Measurements from ENCODE around the gene EPS8L2.

EPS8L2 gene

GRCh38 chr11:761526-762108 is 55.6 kb downstream of the EPS8L2 start:
- peaks cover 12 to 16% of the 10 kb centered on the region in 2 donors for H3K4me1 ChIP-seq (ENCODE audit: control insufficient read depth in 1 of 2, insufficient read depth in 2 of 2, low read length in 2 of 2)
- no peak overlapping the region for H3K9ac ChIP-seq (ENCODE audit: low read depth in 1 of 2, low read length in 2 of 2)
- no peak overlapping the region for H3K4me3 ChIP-seq (ENCODE audit: low read depth in 1 of 2, low read length in 2 of 2)
- H3K27me3 ChIP-seq (ENCODE audit: control insufficient read depth in 1 of 2, insufficient read depth in 2 of 2, low read length in 2 of 2), result no peaks in the 10 kb centered on the region
- peaks cover 23 to 83% of the 10 kb centered on the region in 2 donors for H3K36me3 ChIP-seq (ENCODE audit: control insufficient read depth in 1 of 2, insufficient read depth in 2 of 2, low read length in 2 of 2)
- no peak overlapping the region for H3K27ac ChIP-seq (ENCODE audit: low read depth, low read length)
- no peaks in the 10 kb centered on the region for H3K9me3 ChIP-seq (ENCODE audit: control insufficient read depth in 1 of 2, low read length in 2 of 2)

- Histone ChIP-seq H3K27me3 (ENCODE audit: control insufficient read depth in 1 of 2, insufficient read depth in 2 of 2, low read length in 2 of 2) (no peaks in the 10 kb centered on the region), H3K9me3 (ENCODE audit: control insufficient read depth in 1 of 2, low read length in 2 of 2) (no peaks in the 10 kb centered on the region), H3K9ac (ENCODE audit: low read depth in 1 of 2, low read length in 2 of 2) (peak overlapping the region; percentile 2 to 59), H3K4me3 (ENCODE audit: low read depth in 1 of 2, low read length in 2 of 2) (no peak overlapping the region), H3K36me3 (ENCODE audit: control insufficient read depth in 1 of 2, insufficient read depth in 2 of 2, low read length in 2 of 2) (peaks cover 17 to 79% of the 10 kb centered on the region in 2 donors), H3K4me1 (ENCODE audit: control insufficient read depth in 1 of 2, insufficient read depth in 2 of 2, low read length in 2 of 2) (peaks cover 12 to 16% of the 10 kb centered on the region in 2 donors), H3K27ac (ENCODE audit: low read depth, low read length) (peak overlapping the region; percentile 54)
Measured at GRCh38 chr11:762421-763072, 56.5 kb downstream of the EPS8L2 start.

- H3K27me3 ChIP-seq (ENCODE audit: control insufficient read depth in 1 of 2, insufficient read depth in 2 of 2, low read length in 2 of 2), result no peaks in the 10 kb centered on the region
- H3K9me3 ChIP-seq (ENCODE audit: control insufficient read depth in 1 of 2, low read length in 2 of 2), result no peaks in the 10 kb centered on the region
- no peak overlapping the region for H3K4me3 ChIP-seq (ENCODE audit: low read depth in 1 of 2, low read length in 2 of 2)
- peak overlapping the region; percentile 2 to 59 for H3K9ac ChIP-seq (ENCODE audit: low read depth in 1 of 2, low read length in 2 of 2)
- peaks cover 16 to 75% of the 10 kb centered on the region in 2 donors for H3K36me3 ChIP-seq (ENCODE audit: control insufficient read depth in 1 of 2, insufficient read depth in 2 of 2, low read length in 2 of 2)
- peaks cover 12 to 16% of the 10 kb centered on the region in 2 donors for H3K4me1 ChIP-seq (ENCODE audit: control insufficient read depth in 1 of 2, insufficient read depth in 2 of 2, low read length in 2 of 2)
- H3K27ac ChIP-seq (ENCODE audit: low read depth, low read length), result peak overlapping the region; percentile 54
Measured at GRCh38 chr11:763073-763463, 57.0 kb downstream of the EPS8L2 start.

GRCh38 chr11:763549-764321 is 57.7 kb downstream of the EPS8L2 start:
- Histone ChIP-seq H3K27me3 (ENCODE audit: control insufficient read depth in 1 of 2, insufficient read depth in 2 of 2, low read length in 2 of 2) (no peaks in the 10 kb centered on the region), H3K27ac (ENCODE audit: low read depth, low read length) (no peak overlapping the region), H3K4me3 (ENCODE audit: low read depth in 1 of 2, low read length in 2 of 2) (no peak overlapping the region), H3K9me3 (ENCODE audit: control insufficient read depth in 1 of 2, low read length in 2 of 2) (no peaks in the 10 kb centered on the region), H3K9ac (ENCODE audit: low read depth in 1 of 2, low read length in 2 of 2) (no peak overlapping the region), H3K36me3 (ENCODE audit: control insufficient read depth in 1 of 2, insufficient read depth in 2 of 2, low read length in 2 of 2) (peaks cover 16 to 70% of the 10 kb centered on the region in 2 donors), H3K4me1 (ENCODE audit: control insufficient read depth in 1 of 2, insufficient read depth in 2 of 2, low read length in 2 of 2) (peaks cover 12 to 16% of the 10 kb centered on the region in 2 donors)

GRCh38 chr11:764322-765024 is 58.4 kb downstream of the EPS8L2 start:
- Histone ChIP-seq H3K36me3 (ENCODE audit: control insufficient read depth in 1 of 2, insufficient read depth in 2 of 2, low read length in 2 of 2) (peaks cover 16 to 65% of the 10 kb centered on the region in 2 donors), H3K9me3 (ENCODE audit: control insufficient read depth in 1 of 2, low read length in 2 of 2) (no peaks in the 10 kb centered on the region), H3K27me3 (ENCODE audit: control insufficient read depth in 1 of 2, insufficient read depth in 2 of 2, low read length in 2 of 2) (no peaks in the 10 kb centered on the region), H3K4me3 (ENCODE audit: low read depth in 1 of 2, low read length in 2 of 2) (no peak overlapping the region), H3K9ac (ENCODE audit: low read depth in 1 of 2, low read length in 2 of 2) (no peak overlapping the region), H3K4me1 (ENCODE audit: control insufficient read depth in 1 of 2, insufficient read depth in 2 of 2, low read length in 2 of 2) (peaks cover 12 to 16% of the 10 kb centered on the region in 2 donors), H3K27ac (ENCODE audit: low read depth, low read length) (no peak overlapping the region)

GRCh38 chr11:765025-765801 is 59.2 kb downstream of the EPS8L2 start:
- Histone ChIP-seq H3K9ac (ENCODE audit: low read depth in 1 of 2, low read length in 2 of 2) (no peak overlapping the region), H3K27me3 (ENCODE audit: control insufficient read depth in 1 of 2, insufficient read depth in 2 of 2, low read length in 2 of 2) (no peaks in the 10 kb centered on the region), H3K36me3 (ENCODE audit: control insufficient read depth in 1 of 2, insufficient read depth in 2 of 2, low read length in 2 of 2) (peaks cover 12 to 63% of the 10 kb centered on the region in 2 donors), H3K4me3 (ENCODE audit: low read depth in 1 of 2, low read length in 2 of 2) (no peak overlapping the region), H3K4me1 (ENCODE audit: control insufficient read depth in 1 of 2, insufficient read depth in 2 of 2, low read length in 2 of 2) (peaks cover 12 to 16% of the 10 kb centered on the region in 2 donors), H3K27ac (ENCODE audit: low read depth, low read length) (no peak overlapping the region), H3K9me3 (ENCODE audit: control insufficient read depth in 1 of 2, low read length in 2 of 2) (no peaks in the 10 kb centered on the region)

- peaks cover 14 to 63% of the 10 kb centered on the region in 2 donors for H3K36me3 ChIP-seq (ENCODE audit: control insufficient read depth in 1 of 2, insufficient read depth in 2 of 2, low read length in 2 of 2)
- H3K4me1 ChIP-seq (ENCODE audit: control insufficient read depth in 1 of 2, insufficient read depth in 2 of 2, low read length in 2 of 2), result peaks cover 12 to 16% of the 10 kb centered on the region in 2 donors
- no peak overlapping the region for H3K27ac ChIP-seq (ENCODE audit: low read depth, low read length)
- H3K4me3 ChIP-seq (ENCODE audit: low read depth in 1 of 2, low read length in 2 of 2), result no peak overlapping the region
- H3K9ac ChIP-seq (ENCODE audit: low read depth in 1 of 2, low read length in 2 of 2), result no peak overlapping the region
- H3K27me3 ChIP-seq (ENCODE audit: control insufficient read depth in 1 of 2, insufficient read depth in 2 of 2, low read length in 2 of 2), result no peaks in the 10 kb centered on the region
- H3K9me3 ChIP-seq (ENCODE audit: control insufficient read depth in 1 of 2, low read length in 2 of 2), result no peaks in the 10 kb centered on the region
Measured at GRCh38 chr11:765802-766091, 59.7 kb downstream of the EPS8L2 start.

- Histone ChIP-seq H3K27ac (ENCODE audit: low read depth, low read length) (no peak overlapping the region), H3K27me3 (ENCODE audit: control insufficient read depth in 1 of 2, insufficient read depth in 2 of 2, low read length in 2 of 2) (no peaks in the 10 kb centered on the region), H3K36me3 (ENCODE audit: control insufficient read depth in 1 of 2, insufficient read depth in 2 of 2, low read length in 2 of 2) (peaks cover 20 to 63% of the 10 kb centered on the region in 2 donors)
Measured at GRCh38 chr11:766106-766935, 60.3 kb downstream of the EPS8L2 start.

GRCh38 chr11:766936-767210 is 60.8 kb downstream of the EPS8L2 start:
- no peak overlapping the region for H3K27ac ChIP-seq (ENCODE audit: low read depth, low read length)
- H3K4me3 ChIP-seq (ENCODE audit: low read depth in 1 of 2, low read length in 2 of 2), result no peak overlapping the region
- H3K36me3 ChIP-seq (ENCODE audit: control insufficient read depth in 1 of 2, insufficient read depth in 2 of 2, low read length in 2 of 2), result peaks cover 21 to 64% of the 10 kb centered on the region in 2 donors
- H3K27me3 ChIP-seq (ENCODE audit: control insufficient read depth in 1 of 2, insufficient read depth in 2 of 2, low read length in 2 of 2), result no peaks in the 10 kb centered on the region
- H3K4me1 ChIP-seq (ENCODE audit: control insufficient read depth in 1 of 2, insufficient read depth in 2 of 2, low read length in 2 of 2), result peaks cover 12 to 16% of the 10 kb centered on the region in 2 donors
- H3K9me3 ChIP-seq (ENCODE audit: control insufficient read depth in 1 of 2, low read length in 2 of 2), result no peaks in the 10 kb centered on the region
- H3K9ac ChIP-seq (ENCODE audit: low read depth in 1 of 2, low read length in 2 of 2), result no peak overlapping the region

More at GRCh38 chr11:766106-766935, 60.3 kb downstream of the EPS8L2 start:
- Histone ChIP-seq H3K4me1 (ENCODE audit: control insufficient read depth in 1 of 2, insufficient read depth in 2 of 2, low read length in 2 of 2) (peaks cover 12 to 16% of the 10 kb centered on the region in 2 donors), H3K9ac (ENCODE audit: low read depth in 1 of 2, low read length in 2 of 2) (no peak overlapping the region), H3K4me3 (ENCODE audit: low read depth in 1 of 2, low read length in 2 of 2) (no peak overlapping the region), H3K9me3 (ENCODE audit: control insufficient read depth in 1 of 2, low read length in 2 of 2) (no peaks in the 10 kb centered on the region)

Data from duodenal mucosa (tissue), 2 donors.